HepG2 (cell line): ENCODE data around the gene SLC2A5. TPM values are rescaled to one million over a fixed set of nuclear protein-coding genes. Genes with fewer than 3 reads are reported as not detected.

ENCODE experiments used
- ATAC-seq: fragments of 200-7000 bp; cut with Tn5 transposase; 3 replicates; pipeline ENCODE4 v1.9.1; 2020; ENCODE audit warnings: mild to moderate bottlenecking, moderate library complexity
- BruUV-seq: library from RNA; stranded (reverse); fragments of 400-500 nt; replicated peaks from 2 replicates; lab custom pipeline; 2021; lab: Mats Ljungman, UMichigan
- CTCF ChIA-PET: fragments of 300-600 bp; formaldehyde crosslinking; extraction: SDS; loops from one replicate; lab custom pipeline; 2021; ENCODE audit warnings: low total read pairs, inconsistent platforms, low intra/inter-chr PET ratio; lab: Yijun Ruan, JAX
- POLR2A ChIA-PET: fragments of 350-600 bp; sonication (Branson Sonifier 250); formaldehyde crosslinking; loops from one replicate; lab custom pipeline; 2020; ENCODE audit warnings: antibody characterized with exemption, inconsistent platforms; lab: Yijun Ruan, JAX
- DNase-seq: peaks from one replicate; pipeline ENCODE4 v3.0.0-alpha.2; 2015; ENCODE audit warnings: low spot score
- FAIRE-seq: peaks from 3 replicates; lab custom pipeline; 2011; peaks lifted over from hg19 to GRCh38; lab: Jason Lieb, UNC
- H2AFZ ChIP-seq: one replicate; pipeline ENCODE4 v1.6.1; 2011; ENCODE audit warnings: low read length, inconsistent platforms
- H3K27ac ChIP-seq: fragments of 300-600 bp; 3 replicates; pipeline ENCODE4 v1.8.0; 2011; ENCODE audit warnings: mixed run types, mild to moderate bottlenecking, mixed read lengths, low read length, inconsistent platforms; ENCODE audit not compliant: insufficient read depth; ENCODE audit errors: extremely low read length
- H3K27me3 ChIP-seq, 2 experiments: fragments of 200-600 bp in 1 of 2; 2 replicates in 1 of 2; 3 replicates in 1 of 2; pipeline versions ENCODE4 v1.6.0 to v1.8.0; 2011; ENCODE audit warnings: low read length in 2 of 2, mild to moderate bottlenecking in 2 of 2, moderate library complexity in 2 of 2, inconsistent platforms in 1 of 2; ENCODE audit not compliant: insufficient read depth in 2 of 2, control insufficient read depth in 1 of 2
- H3K36me3 ChIP-seq, 2 experiments: fragments of 200-600 bp in 1 of 2; replicated peaks in 1 of 2; 2 replicates in 1 of 2; 3 replicates in 1 of 2; pipeline versions ENCODE4 v1.5.1 to v1.8.0; 2011; ENCODE audit warnings: low read length in 2 of 2, inconsistent platforms in 1 of 2; ENCODE audit not compliant: insufficient read depth in 2 of 2, control insufficient read depth in 1 of 2
- H3K4me1 ChIP-seq: 2 replicates; pipeline ENCODE4 v1.5.1; 2012; ENCODE audit warnings: low read length, inconsistent platforms; ENCODE audit not compliant: insufficient read depth
- H3K4me2 ChIP-seq: 2 replicates; pipeline ENCODE4 v1.6.0; 2011; ENCODE audit warnings: low read depth, low read length, inconsistent platforms
- H3K4me3 ChIP-seq, 3 experiments: fragments of 200-600 bp in 1 of 3; sonication (generic), shearing (Covaris generic) in 1 of 3; replicated peaks in 1 of 3; 2 replicates each; pipeline ENCODE4 v1.5.1; 2011 to 2016; ENCODE audit warnings: low read length in 3 of 3, inconsistent platforms in 2 of 3, low read depth in 2 of 3, mild to moderate bottlenecking in 2 of 3, control low read depth in 1 of 3, mixed read lengths in 1 of 3; ENCODE audit not compliant: insufficient read depth in 1 of 3
- H3K79me2 ChIP-seq: one replicate; pipeline ENCODE4 v1.6.1; 2011; ENCODE audit warnings: low read length, inconsistent platforms; ENCODE audit not compliant: insufficient read depth
- H3K9ac ChIP-seq: 2 replicates; pipeline ENCODE4 v1.6.0; 2011; ENCODE audit warnings: mild to moderate bottlenecking, low read depth, low read length, inconsistent platforms; ENCODE audit not compliant: insufficient read depth
- H3K9me3 ChIP-seq: 2 replicates; pipeline ENCODE4 v1.5.1; 2012; ENCODE audit warnings: mild to moderate bottlenecking, low read length
- H4K20me1 ChIP-seq: 2 replicates; pipeline ENCODE4 v1.6.0; 2011; ENCODE audit warnings: inconsistent platforms, mild to moderate bottlenecking, low read length, moderate library complexity; ENCODE audit not compliant: insufficient read depth
- AHDC1 ChIP-seq: sonication (generic); formaldehyde crosslinking; IDR thresholded peaks from 2 replicates; pipeline ENCODE4 v1.5.1; 2020; ENCODE audit warnings: mild to moderate bottlenecking, missing genetic modification reagents, borderline replicate concordance
- PAWR ChIP-seq: sonication (generic); formaldehyde crosslinking; IDR thresholded peaks from 2 replicates; pipeline ENCODE4 v1.4.0; 2020; ENCODE audit warnings: missing genetic modification reagents, mild to moderate bottlenecking, borderline replicate concordance
- RAD21 ChIP-seq: fragments of 450-650 bp; formaldehyde crosslinking; IDR thresholded peaks from 2 replicates; pipeline ENCODE4 v1.5.0; 2020; ENCODE audit warnings: mild to moderate bottlenecking
- ZBTB33 ChIP-seq: sonication (generic); formaldehyde crosslinking; IDR thresholded peaks from 2 replicates; pipeline ENCODE4 v1.4.0; 2020; ENCODE audit warnings: missing genetic modification reagents
- ZNF17 ChIP-seq: sonication (generic); formaldehyde crosslinking; IDR thresholded peaks from 2 replicates; pipeline ENCODE4 v1.5.0; 2020; ENCODE audit warnings: mild to moderate bottlenecking, missing genetic modification reagents
- ZNF468 ChIP-seq: sonication (generic); formaldehyde crosslinking; IDR thresholded peaks from 2 replicates; pipeline ENCODE4 v1.8.0; 2022; ENCODE audit warnings: mild to moderate bottlenecking, moderate library complexity, missing genetic modification reagents
- ZNF687 ChIP-seq: sonication (generic); formaldehyde crosslinking; IDR thresholded peaks from 2 replicates; pipeline ENCODE4 v1.5.1; 2020; ENCODE audit warnings: mild to moderate bottlenecking, missing genetic modification reagents, moderate library complexity
- WGBS: methylation state at CpG from one replicate; pipeline ENCODE4 v1.1.6; 2017; ENCODE audit warnings: low lambda C conversion rate; 5-methylcytosine and 5-hydroxymethylcytosine counted together
- in situ Hi-C: cut with HindIII; loops from 2 replicates; pipeline ENCODE4 v1.10.0; 2017; ENCODE audit warnings: low pct_unique_long_range_greater_than_20kb; ENCODE audit not compliant: extremely low pct_ligation_motif_present
- intact Hi-C: fragments of 100-400 bp; cut with micrococcal nuclease; formaldehyde crosslinking; loops from one replicate; pipeline ENCODE4 v1.10.0; 2022; ENCODE audit not compliant: unreplicated experiment
- polyA plus RNA-seq, 8 experiments: library from polyadenylated mRNA; depleted of rRNA in 3 of 8; stranded (reverse) in 7 of 8; unstranded in 1 of 8; fragments of >200 nt; fragmentation: Illumina TruSeq in 4 of 8; extraction: Trizol in 4 of 8; gene quantifications; 2 replicates each; pipeline versions ENCODE4 v1.2.1 to v1.2.3, GENCODE V29; 2011 to 2016; ENCODE audit warnings: low read depth in 4 of 8, missing spikeins in 1 of 8, mixed read lengths in 1 of 8; ENCODE audit not compliant: insufficient read depth in 1 of 8
- total RNA-seq, 5 experiments: library from RNA; depleted of rRNA; stranded (reverse); fragments of >200 nt; fragmentation: Illumina TruSeq; extraction: Trizol; gene quantifications; 2 replicates each; pipeline ENCODE4 v1.2.3, GENCODE V29; 2016; ENCODE audit warnings: low read depth in 1 of 5

The SLC2A5 gene
- total and polyA plus RNA-seq, 2 of the 13 experiments (the other 11 are each of a cell fraction or from before 2014, with no cell fraction given) = 0.04 to 0.54 TPM

GRCh38 chr1:9010781-9011323, 58.6 kb downstream of the SLC2A5 start (continued):
- no peak for TF ChIP-seq AHDC1 (CRISPR knock-in tag)

GRCh38 chr1:9009438-9010370, 59.7 kb downstream of the SLC2A5 start:
- DNase-seq = no peak
- H3K27me3 ChIP-seq = peaks cover 4 to 17% of the 10 kb centered on the region in 2 experiments; a peak in 4 of 5 replicates
- CTCF ChIA-PET = no interaction called here
- no peak overlapping the region for H3K4me3 ChIP-seq
- no peak overlapping the region for H3K4me2 ChIP-seq
- no peaks in the 10 kb centered on the region for H4K20me1 ChIP-seq
- in situ Hi-C loops (loop anchor here (5.0 kb wide), 1 partner anchor 92 kb away; no protein-coding TSS in a partner anchor), intact Hi-C loops (loop anchor here (1.0 kb wide), 1 partner anchor 92 kb away; no protein-coding TSS in a partner anchor)
- no peak overlapping the region for H3K27ac ChIP-seq
- no TSS peak for BruUV-seq
- H3K4me1 ChIP-seq = peaks cover 15% of the 10 kb centered on the region
- FAIRE-seq = no peak
- ATAC-seq = peak; percentile 53
- 54% methylated on average over 16 of the region's 21 CpGs for WGBS
- no peaks in the 10 kb centered on the region for H3K36me3 ChIP-seq
- no peak overlapping the region for H3K9ac ChIP-seq
- H3K9me3 ChIP-seq = no peaks in the 10 kb centered on the region
- POLR2A ChIA-PET = no interaction called here
- no peak overlapping the region for H2AFZ ChIP-seq
- no peaks in the 10 kb centered on the region for H3K79me2 ChIP-seq
- no peak for TF ChIP-seq ZNF17 (CRISPR knock-in tag)
- TF ChIP-seq ZNF687 (CRISPR knock-in tag) = peak; percentile 26; the same call in 1 of the 2 replicates
- TF ChIP-seq ZNF468 (CRISPR knock-in tag) = no peak
- TF ChIP-seq ZBTB33 (CRISPR knock-in tag) = peak; percentile 60; the same call in 1 of the 2 replicates
- TF ChIP-seq RAD21 = peak; percentile 59
- no peak for TF ChIP-seq PAWR (CRISPR knock-in tag)
